HG03039 (cell line): ENCODE measurements around the gene MYO18A.
"Not testable (repeated sequence)": the region's sequence is repeated elsewhere in the genome, so short reads cannot be mapped to it uniquely, and the experiment has no call there.

ENCODE experiments used
- ATAC-seq: cut with Tn5 transposase; IDR thresholded peaks from one replicate; pipeline ENCODE4 v1.9.1; 2021; ENCODE audit warnings: mild to moderate bottlenecking, moderate library complexity; ENCODE audit not compliant: unreplicated experiment

The MYO18A gene

DNA sequence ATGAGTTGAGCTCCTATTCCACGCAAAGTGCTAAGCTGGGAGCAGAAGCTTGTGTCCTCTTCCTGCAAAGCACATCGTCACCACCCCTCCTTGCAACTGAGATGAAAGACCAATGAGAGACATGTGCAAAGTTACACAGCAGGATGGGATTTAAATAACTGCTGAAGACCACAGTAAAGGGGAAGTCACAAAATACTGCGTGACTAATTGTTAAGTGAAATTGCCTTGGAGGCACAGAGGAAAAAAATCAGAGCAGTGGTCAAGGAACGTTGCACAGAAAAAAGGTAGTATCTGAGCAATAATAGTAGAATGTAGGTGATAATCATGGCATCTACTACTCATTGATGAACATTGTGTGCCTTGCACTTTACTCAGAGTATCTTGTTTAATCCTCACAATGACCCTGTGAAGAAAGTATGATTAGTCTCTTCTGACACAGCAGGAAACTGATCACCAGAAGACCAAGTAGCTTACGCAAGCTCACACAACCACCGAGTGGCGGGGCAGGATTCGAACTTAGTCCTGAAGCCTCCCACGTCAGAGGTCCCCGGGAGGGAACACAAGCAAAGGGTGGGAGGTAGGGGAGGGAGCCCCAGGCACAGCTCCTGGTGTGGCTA is 15.4 kb upstream of the MYO18A start:
- ATAC-seq, result no peak

DNA sequence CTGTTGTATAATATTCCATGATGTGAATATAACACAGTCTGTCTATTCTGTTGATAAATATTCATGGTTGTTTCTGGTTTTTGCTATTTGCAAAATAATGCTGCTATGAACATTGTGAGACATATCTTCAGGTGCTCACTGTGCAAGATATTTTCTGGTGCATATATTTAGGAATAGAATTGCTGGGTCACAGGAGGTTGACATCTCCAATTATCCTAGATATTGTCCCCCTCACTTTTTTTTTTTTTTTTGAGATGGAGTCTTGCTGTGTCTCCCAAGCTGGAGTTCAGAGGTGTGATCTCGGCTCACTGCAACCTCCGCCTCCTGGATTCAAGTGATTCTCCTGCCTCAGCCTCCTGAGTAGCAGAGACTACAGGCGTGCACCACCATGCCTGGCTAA is 14.5 kb upstream of the MYO18A start:
- ATAC-seq, result no peak

DNA sequence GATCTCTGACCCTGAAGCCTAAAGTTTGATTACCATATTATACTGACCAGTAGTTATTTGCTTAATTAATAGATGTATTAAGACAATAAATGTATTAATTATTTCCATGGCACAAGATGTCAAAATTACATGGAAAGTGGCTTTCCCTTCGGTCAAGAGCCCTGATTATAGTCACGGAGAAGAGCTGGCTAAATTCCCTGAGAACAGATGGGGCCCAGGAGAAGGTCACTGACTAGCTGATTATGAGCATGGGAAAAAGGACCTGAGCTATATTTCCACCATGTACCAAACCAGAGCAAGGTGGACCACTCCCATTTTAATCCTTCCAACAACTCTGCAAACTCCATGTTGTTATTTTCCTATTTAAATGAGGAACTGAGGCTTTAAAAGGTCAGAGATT is 12.9 kb upstream of the MYO18A start:
- no peak for ATAC-seq

DNA sequence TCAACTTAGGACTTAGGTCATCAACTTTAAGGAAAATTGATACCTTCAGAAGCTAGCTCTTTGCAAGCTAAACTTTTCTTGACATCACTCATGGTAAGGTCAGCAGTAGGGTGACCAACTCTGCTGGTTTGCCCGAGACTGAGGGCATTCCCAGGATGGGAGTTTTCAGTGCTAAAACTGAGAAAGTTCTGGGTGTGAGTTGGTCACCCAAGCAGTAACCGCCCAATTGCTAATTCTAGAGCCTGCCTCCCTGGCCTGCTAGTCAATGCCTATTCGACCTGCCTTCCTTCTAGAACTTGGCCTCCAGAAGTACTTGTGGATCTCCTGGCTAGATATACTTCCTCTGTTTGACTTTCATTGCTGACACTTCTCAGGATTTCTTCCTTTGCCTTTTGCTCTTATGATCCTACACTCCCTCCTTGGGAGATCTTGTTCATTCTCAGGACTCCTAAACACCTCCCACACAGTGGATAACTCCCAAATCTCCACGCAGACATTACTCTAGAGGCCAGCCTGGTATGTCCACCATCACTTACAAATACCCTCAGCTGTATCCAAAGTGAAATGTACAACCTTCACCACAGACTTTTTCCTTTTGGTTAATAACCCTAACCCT is 10.5 kb upstream of the MYO18A start:
- no peak for ATAC-seq

DNA sequence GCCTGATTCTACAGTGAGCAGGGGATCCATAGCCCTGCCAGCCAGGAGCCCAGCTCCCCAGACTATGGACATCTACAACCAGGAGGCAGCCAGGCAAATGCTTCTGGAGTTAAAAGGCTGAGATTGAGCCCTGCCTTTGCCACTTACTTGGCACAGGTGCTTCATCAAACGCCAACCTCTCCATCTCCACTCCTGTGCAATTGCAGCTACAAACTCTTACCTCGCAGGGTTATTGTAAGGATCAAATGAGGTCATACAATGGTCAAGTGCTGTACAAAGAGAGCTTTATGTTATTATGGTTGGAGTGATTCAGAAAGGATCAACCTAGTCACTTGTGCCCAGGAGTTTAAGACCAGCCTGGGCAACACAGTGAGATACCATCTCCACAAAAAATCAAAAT is 9.8 kb upstream of the MYO18A start:
- no peak for ATAC-seq

DNA sequence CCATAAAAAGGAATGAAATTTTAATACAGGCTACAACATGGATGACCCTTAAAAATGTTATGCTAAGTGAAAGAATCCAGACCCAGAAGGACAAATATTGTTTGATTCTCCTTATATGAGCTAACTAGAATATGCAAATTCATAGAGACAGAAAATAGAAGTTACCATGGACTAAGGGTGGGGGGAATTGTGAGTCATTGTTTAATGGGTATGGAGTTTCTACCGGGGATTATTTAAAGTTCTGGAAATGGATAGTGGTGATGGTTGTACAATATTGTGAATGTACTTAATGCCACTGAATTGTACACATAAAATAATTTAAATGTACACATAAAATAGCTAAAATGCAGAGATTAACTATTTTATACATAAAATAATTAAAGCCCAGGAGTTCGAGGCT is 9.2 kb upstream of the MYO18A start:
- ATAC-seq, result no peak

DNA sequence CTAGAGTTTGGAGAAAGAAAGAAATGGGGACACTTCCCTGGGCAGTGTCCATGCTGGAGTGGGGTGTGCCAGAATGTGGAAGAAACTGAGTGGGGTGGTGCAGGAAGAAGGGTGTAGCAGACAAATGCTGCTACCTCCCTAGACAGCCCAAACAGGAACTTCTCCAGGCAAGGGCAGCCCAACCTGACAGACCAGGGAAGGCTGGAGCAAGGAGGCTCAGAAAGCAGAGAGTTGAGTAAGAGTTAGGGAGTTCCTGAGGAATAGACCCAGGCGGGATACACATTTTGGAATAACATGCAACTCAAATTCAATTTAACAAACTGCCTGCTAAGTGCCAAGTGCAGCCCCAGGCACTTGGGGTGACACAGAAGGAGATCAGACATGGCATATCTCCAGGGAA is 1.0 kb upstream of the MYO18A start:
- no peak for ATAC-seq

DNA sequence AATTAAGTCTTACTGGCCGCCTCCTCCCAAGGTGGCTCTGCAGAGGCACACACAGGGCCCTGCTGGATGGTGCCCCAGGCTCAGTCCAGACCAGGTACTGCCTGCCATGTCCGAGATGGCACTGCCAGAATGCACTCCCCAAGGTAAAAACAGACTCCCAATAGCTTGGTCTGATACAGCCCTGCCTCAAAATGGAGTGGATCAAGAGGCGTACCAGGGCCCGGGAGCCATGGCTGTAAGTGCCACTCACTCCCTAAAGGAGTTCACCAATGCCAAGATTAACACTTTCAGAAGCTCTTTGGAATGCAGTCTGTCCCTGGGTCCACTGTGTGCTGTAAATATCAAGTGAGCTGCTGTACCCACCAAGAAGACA is 576 bp upstream of the MYO18A start:
- ATAC-seq, result no peak

DNA sequence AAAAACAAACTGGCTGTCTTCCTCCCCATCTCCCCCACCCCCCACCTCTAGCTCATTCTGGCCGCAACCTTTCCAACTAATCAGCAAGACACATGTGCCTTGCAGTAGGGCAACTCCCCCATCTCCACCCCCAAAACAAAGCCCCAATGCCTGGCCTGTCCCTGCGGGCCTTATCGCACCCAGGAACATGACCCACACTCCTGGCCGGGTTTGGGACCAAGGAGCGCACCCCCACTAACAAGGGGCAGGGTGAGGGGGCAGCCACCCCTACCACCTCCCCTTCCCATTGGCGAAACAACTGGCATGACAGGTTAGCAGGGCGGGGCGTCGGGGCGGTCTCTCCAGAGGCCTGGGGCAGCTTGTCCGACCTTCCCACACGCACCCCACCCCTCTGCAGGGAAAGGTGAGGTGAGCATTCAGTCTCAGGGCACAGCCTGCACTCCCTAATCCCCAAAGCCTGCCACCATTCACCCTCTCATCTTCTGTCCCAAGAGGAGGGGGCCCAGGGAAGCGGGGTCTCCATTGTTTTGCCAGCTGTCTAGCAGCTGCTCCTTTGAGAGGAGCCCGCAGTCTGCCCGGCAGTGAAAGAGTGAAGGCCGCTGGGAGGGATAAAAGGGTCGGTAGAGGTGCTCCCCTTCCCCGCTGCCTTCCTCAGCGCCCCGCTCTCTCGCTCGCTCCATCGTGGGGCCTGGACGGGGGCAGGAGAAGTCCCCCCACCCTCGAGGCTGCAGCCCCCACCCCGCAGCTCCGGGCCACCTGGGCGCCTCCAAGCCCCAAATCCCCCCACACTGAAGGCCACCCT is 765 bp downstream of the MYO18A start:
- no peak for ATAC-seq

DNA sequence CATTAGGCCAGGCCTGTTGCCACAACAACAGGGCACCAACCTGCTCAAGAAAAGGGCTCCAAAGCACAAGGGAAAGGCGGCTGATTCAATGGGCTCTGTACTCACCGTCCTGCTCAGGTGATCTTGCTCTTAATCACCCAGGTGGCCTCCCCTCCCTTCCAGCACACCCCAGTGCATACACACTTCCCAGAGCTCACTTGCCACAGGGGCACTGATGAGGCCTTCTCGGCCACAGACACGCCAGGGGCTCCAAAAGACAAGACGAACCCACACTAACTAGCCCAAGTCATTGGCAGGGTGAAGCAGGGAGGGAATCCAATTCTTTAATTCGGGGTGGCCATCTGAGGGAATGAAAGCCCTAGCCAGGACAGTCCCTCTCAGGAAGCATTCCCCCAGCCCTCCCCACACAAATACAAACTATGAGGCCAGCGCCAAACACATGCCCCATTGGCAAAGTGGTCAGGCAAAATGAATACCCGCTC is 1.4 kb downstream of the MYO18A start:
- ATAC-seq, result no peak

DNA sequence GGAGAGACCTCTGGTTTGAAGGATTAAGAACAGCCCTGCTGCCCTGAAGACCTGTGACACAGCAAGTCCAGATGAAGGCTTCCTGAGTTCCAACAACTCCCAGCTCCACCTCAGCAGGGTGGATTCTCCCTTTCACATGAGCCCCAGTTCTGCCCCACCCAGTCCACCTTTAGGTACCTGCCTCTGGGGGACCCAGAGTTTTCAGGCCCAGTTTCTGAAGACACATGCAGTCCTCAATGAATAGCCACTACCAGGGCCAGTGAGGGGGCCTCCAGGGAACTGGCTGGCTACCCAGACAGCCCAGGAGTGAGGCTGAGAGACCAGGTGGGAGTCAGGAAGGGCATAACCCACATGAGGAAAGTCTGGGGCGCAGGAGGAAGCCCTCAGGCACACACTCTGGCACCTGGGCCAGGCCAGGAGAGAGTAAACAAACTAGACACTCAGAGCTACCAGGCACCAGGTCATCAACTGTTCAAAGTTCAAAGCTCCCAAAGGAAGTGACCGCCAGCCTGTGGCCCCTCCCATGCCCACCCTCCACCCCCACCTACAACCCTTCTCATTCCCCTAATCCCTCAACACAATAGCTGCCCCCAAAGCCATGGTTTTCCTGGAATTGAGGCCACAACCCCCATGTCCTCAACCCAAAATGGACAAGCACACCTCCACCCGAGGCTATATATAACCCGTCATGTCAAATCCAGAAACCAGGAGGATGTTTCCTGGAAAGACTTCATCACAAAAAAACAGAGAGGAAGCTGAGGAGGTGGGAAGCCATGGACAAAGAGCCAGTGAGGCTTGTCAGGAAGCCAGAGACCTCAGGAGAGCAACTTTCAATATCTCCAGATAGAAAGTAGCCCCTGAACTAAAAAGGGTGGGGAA is 2.1 kb downstream of the MYO18A start:
- no peak for ATAC-seq

DNA sequence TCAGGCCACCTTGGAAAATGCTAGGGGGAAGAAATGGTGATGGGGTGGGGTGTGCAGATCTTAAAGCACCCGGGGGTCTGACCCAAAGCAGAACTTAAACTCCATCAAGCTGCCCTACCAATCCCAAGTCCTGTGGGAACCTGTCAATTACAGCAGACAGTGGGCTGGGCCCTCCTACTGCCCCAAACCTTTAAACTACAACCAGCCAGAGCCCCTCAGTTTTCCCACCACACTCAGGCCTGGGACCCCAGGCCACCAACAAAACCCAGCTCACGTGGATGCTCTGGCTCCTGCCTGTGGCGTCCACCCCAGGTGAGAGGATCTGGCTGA is 2.7 kb downstream of the MYO18A start:
- ATAC-seq, result no peak

DNA sequence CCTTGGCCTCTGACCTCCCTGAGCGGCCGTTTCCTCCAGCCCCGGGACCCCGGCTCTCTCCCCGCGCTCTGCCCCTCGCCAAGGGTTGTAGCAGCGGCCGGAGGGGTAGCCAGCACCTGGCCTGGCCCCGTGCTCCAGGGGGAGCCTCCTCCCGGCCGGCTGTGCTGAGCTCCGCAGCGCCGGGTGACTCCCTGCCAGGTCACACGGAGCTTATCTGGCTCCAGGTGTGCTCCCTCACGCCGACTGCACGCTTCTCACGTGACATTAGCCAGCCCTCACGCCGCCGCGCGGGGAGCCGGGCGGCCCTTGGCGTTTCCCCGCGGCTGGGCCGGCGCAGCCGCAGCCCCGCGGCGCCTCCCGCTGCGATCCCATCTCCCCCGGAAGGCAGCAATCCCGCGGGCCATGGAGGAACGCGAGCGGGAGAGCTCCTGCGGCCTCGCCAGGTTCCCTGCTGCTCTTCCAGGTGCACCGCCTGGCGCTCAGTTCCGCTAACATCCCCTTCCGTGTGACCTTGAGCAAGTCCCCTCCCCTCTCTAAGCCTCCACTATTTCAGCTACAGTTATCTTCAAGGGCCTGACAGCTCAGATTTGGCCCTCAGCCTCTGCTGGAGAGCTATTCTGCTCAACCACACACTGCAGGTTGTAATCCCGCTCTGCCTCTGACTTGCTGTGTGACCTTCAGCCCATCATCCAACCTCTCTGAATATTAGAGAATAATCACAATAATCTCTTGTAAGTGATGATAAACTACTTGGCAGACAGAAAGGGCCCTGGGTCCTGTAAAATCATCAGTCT is 3.4 kb downstream of the MYO18A start:
- no peak for ATAC-seq

DNA sequence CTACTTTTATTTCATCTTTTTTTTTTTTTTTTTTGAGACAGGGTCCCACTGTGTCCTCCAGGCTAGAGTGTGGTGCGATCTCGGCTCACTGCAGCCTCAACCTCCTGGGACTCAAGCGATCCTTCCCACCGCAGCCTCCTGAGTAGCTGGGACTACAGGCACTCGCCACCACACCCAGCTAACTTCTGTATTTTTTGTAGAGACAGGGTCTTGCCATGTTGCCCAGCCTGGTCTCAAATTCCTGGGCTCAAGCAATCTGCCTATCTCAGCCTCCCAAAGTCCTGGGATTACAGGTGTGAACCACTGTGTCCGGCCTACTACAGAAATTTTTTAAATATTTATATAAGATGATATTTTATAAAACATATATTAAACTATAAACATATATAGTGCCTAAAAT is 4.8 kb downstream of the MYO18A start:
- no peak for ATAC-seq

DNA sequence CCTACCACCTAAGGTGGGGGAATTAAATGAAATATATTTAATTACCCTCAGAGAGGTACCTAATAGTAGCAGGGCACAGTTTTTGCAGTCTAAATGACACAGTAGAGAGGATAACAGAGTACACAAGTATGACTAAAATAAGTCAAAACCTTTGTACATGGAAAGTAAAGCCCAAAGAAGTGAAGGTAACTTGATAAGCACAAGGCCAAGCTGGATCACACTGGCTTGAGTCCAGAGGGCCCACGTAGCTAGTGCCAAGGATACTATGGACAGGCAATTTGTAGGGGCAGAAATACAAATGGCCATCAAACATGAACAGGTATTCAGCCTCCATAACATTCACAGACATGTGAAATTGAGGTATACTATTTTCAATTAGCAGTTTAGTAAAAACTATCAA is 7.6 kb downstream of the MYO18A start:
- ATAC-seq, result no peak

DNA sequence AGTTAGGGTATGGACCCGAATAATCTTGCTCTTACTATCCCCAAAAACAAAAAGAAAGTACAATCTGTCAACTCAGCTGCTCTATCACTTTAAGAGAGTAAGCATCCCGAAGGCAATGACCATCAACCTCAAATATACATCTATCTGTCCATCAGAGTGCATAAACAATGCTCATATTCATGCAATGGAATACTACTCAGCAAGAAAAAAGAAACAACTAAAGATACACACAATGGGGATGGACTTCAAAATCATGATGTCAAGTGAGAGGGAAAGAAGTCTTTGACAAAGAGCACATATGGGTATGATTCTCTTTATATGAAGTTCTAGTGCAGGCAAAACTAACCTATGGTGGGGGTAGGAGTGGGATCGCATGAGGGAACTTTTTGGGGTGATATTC is 9.5 kb downstream of the MYO18A start:
- ATAC-seq, result no peak

DNA sequence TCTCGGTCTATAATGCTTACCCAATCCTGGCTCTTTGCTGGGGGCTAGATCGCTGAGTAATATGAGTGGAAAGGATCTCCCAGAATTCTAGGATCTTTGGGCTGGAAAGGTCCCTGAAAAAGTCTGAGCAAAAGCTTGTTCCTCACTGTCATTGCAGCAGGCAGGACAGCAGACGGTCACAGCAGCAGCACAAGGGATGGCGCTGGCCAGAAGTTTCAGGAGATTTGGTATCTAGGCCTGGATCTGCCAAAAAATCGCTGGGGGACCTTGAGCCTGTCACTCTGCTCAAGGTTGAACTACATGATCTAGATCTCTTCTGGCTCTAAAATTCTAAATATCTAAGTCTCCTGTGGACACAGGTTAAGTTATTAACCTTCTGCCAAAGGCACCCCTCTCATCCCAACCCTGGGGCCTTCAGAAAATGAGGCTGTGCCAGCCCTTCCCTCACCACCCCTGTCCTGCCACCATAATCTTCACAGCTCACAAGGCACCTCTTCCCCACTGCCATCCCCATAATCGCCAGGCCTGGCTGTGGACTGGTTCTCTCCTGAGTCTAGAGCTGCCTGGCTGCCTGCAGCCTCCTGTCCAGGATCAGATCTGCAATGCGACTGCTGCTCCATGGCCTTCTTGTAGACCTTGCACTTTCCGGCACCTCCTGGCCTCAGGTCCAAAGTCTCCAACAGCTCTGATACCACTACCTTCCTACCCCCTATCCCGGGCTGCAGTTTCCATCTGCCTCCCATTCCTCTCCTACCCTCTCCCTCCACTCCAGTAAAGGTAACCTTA is 10.2 kb downstream of the MYO18A start:
- ATAC-seq, result no peak

DNA sequence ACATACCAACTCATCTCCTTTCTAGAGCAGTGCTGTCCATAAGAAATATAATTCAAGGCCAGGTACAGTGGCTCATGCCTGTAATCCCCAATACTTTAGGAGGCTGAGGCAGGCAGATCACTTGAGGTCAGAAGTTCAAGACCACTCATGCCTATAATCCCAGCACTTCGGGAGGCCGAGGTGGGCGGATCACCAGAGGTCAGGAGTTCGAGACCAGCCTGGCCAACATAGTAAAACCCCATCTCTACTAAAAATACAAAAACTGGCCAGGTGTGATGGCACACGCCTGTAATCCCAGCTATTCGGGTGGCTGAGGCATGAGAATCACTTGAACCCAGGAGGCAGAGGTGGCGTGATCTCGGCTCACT is 11.5 kb downstream of the MYO18A start:
- ATAC-seq, result not testable (repeated sequence)

DNA sequence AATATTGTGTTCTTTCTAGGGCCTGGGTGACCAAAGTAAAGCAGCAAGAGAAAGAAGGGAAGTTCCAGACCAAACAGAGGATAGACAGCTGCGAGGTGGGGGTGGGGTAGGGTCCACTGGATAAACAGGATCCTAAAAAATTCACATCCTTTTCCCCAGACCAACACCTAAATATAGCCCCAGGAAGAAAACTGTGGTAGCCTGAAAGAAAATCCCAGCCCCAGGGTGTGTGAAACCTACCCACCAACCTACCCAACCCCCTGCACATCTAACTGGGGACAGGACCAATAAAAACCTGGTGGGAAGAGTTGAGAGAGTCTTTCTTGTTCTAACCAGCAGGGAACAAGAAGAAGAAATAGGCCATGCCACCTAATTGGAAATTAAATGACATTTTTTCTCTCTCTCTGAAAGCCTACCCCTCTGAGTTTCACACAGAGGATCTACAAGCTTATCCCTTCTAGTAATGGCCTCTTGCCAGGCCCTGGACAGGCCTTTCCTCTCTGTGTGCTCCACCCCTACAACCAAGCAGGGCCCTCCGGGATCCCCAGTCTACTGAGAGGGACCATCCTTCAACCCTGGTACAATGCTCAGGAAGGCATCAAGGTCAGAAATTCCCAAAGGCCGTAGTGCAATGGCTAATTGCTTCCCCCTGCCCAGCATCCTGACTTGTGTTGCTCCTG is 12.0 kb downstream of the MYO18A start:
- no peak for ATAC-seq
